Endothelial cell (in vitro differentiated cells): ENCODE data around the gene COBL. TPM values are rescaled to one million over a fixed set of nuclear protein-coding genes. Genes with fewer than 3 reads are reported as not detected.

Experiments used
- DNase-seq: peaks from one replicate; pipeline ENCODE4 v3.0.0; 2021; ENCODE audit warnings: low spot score
- H3K27ac Mint-ChIP-seq: one replicate; pipeline ENCODE4 v1.8.0; 2021; ENCODE audit warnings: mixed read lengths, inconsistent platforms; ENCODE audit not compliant: unreplicated experiment
- H3K27me3 Mint-ChIP-seq: one replicate; pipeline ENCODE4 v1.8.0; 2021; ENCODE audit warnings: mild to moderate bottlenecking, moderate library complexity, mixed read lengths, inconsistent platforms; ENCODE audit not compliant: unreplicated experiment
- H3K36me3 Mint-ChIP-seq: one replicate; pipeline ENCODE4 v1.8.0; 2021; ENCODE audit warnings: mild to moderate bottlenecking, low read depth, mixed read lengths, inconsistent platforms; ENCODE audit not compliant: unreplicated experiment
- H3K4me1 Mint-ChIP-seq: one replicate; pipeline ENCODE4 v1.8.0; 2021; ENCODE audit warnings: mild to moderate bottlenecking, mixed read lengths, inconsistent platforms; ENCODE audit not compliant: unreplicated experiment
- H3K4me3 Mint-ChIP-seq: one replicate; pipeline ENCODE4 v1.8.0; 2021; ENCODE audit warnings: mild to moderate bottlenecking, mixed read lengths, inconsistent platforms; ENCODE audit not compliant: unreplicated experiment
- H3K9me3 Mint-ChIP-seq: one replicate; pipeline ENCODE4 v1.8.0; 2021; ENCODE audit warnings: mixed read lengths, inconsistent platforms; ENCODE audit not compliant: unreplicated experiment
- CTCF ChIP-seq: fragments of 200-600 bp; sonication (generic); IDR thresholded peaks from one replicate; pipeline ENCODE4 v1.5.0; 2021; ENCODE audit warnings: antibody characterized with exemption; ENCODE audit not compliant: unreplicated experiment
- total RNA-seq: library from RNA; stranded (reverse); fragmentation: NEBNext Ultra II Directional; extraction: Animal tissue kit (Norgen Biotek cat#: 25700); gene quantifications from one replicate; pipeline ENCODE4 v1.2.1, GENCODE V29; 2021; ENCODE audit not compliant: unreplicated experiment

COBL gene
- total RNA-seq, 1 donor from 2014 or later: 1.8 TPM

- Mint-ChIP-seq H3K36me3 (peaks cover 4% of the 10 kb centered on the region), H3K4me1 (no peaks in the 10 kb centered on the region), H3K27me3 (peaks cover 2% of the 10 kb centered on the region), H3K27ac (no peak overlapping the region), H3K4me3 (no peak overlapping the region), H3K9me3 (peaks cover 8% of the 10 kb centered on the region)
- no peak for DNase-seq
- TF ChIP-seq CTCF: no peak
Observed at GRCh38 chr7:50970092-50970491, 346.5 kb downstream of the COBL start.
